ENCODE measurements around the gene NEURL1B.

Gene NEURL1B

DNA sequence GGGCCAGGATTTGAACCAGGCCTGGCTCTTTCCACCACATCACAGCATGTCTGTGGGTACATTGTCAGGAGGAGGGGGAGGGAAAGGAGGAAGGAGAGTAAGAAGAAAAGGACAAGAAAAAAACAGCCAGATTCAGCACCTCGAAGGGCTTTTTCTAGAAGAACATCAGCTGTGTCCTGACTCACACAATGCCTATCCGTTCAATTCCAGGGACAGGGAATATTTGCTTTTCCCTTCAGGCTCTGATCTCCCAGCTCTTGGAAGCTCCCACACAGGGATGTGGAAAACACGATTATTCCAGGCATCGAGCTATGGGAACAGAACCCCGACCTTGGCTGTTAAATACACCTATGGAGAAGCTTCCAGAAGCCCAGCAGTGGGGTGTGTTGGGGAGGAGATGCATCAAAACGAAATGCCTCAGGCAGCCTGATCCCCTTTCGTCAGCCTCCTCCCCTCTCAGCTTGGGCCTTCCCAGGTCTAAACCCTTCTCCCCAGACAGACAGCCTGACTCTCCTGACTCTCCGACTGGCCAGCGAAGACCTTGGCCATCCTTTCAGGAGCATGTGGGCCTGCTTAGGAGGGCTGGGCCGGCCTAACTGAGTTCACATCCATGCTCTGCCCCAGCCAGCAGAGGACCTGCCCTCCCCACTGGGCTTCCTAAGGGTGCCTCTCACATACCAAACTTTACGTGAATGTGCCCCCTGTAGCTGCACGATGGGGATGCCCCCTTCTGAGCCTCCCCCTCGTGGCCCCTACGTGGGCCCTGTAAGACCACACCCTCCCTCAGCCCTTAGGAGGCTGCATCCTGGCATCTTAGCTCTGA, 54.4 kb downstream of the NEURL1B start:
- no peaks in the 10 kb centered on the region for H3K36me3 ChIP-seq (ENCODE audit: insufficient read depth, low read length)
- H3K4me3 ChIP-seq (ENCODE audit: low read length): no peak overlapping the region
- H3K9me3 ChIP-seq (ENCODE audit: low read length): no peaks in the 10 kb centered on the region
- peaks cover 5% of the 10 kb centered on the region for H3K4me1 ChIP-seq (ENCODE audit: insufficient read depth, low read length)
- H3K27me3 ChIP-seq (ENCODE audit: insufficient read depth, low read length): peaks cover 4% of the 10 kb centered on the region
- no peak overlapping the region for H2AFZ ChIP-seq (ENCODE audit: low read depth, low read length)

DNA sequence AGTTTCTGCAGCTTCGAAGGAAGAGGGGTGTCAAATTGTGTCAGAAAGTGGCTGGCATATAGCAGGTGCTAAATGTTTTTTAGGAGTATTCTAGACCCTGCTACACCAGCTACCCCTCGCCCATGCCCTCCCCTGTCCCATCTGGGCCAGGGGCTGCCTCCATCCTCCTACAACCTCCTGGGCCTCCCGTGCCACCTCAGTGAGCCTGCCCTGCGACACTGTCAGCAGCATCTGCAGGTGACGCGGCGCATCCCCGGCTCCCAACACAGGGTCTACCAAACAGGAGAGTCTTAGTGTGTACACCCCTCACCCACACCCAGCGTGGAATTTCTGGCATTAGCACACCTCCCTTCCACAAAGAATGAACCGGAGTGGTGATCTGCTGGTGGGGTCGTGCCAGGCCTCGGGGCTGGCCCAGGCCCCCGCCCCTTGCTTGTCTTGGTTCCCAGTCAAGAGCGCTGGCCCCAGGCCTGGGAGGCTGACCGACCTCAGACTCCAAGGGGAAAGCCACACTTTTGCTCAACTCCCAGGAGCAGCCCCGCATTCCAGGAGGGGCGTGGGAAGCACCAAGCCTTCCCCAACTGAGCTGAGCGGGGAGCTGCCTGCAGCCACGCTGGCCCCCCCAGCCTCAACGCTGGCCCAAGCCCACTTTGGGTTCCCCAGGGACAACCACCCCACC, 55.2 kb downstream of the NEURL1B start:
- Histone ChIP-seq H3K36me3 (ENCODE audit: insufficient read depth, low read length) (no peaks in the 10 kb centered on the region), H3K4me1 (ENCODE audit: insufficient read depth, low read length) (peaks cover 10% of the 10 kb centered on the region), H3K27me3 (ENCODE audit: insufficient read depth, low read length) (peaks cover 11% of the 10 kb centered on the region), H3K9me3 (ENCODE audit: low read length) (no peaks in the 10 kb centered on the region), H3K4me3 (ENCODE audit: low read length) (no peak overlapping the region), H2AFZ (ENCODE audit: low read depth, low read length) (no peak overlapping the region)

GRCh38 chr5:172697123-172698121, 56.4 kb downstream of the NEURL1B start:
- Histone ChIP-seq H3K4me1 (ENCODE audit: insufficient read depth, low read length) (peaks cover 10% of the 10 kb centered on the region), H3K36me3 (ENCODE audit: insufficient read depth, low read length) (no peaks in the 10 kb centered on the region), H3K9me3 (ENCODE audit: low read length) (no peaks in the 10 kb centered on the region), H2AFZ (ENCODE audit: low read depth, low read length) (peak overlapping the region; percentile 54), H3K27me3 (ENCODE audit: insufficient read depth, low read length) (peaks cover 17% of the 10 kb centered on the region), H3K4me3 (ENCODE audit: low read length) (peak overlapping the region; percentile 31)

GRCh38 chr5:172699423-172699822, 58.4 kb downstream of the NEURL1B start:
- H3K9me3 ChIP-seq (ENCODE audit: low read length): no peaks in the 10 kb centered on the region
- peaks cover 10% of the 10 kb centered on the region for H3K4me1 ChIP-seq (ENCODE audit: insufficient read depth, low read length)
- H3K27me3 ChIP-seq (ENCODE audit: insufficient read depth, low read length): peaks cover 19% of the 10 kb centered on the region
- no peak overlapping the region for H2AFZ ChIP-seq (ENCODE audit: low read depth, low read length)
- no peak overlapping the region for H3K4me3 ChIP-seq (ENCODE audit: low read length)
- H3K36me3 ChIP-seq (ENCODE audit: insufficient read depth, low read length): no peaks in the 10 kb centered on the region

GRCh38 chr5:172699999-172700364, 58.9 kb downstream of the NEURL1B start:
- Histone ChIP-seq H3K4me3 (ENCODE audit: low read length) (peak overlapping the region; percentile 27), H2AFZ (ENCODE audit: low read depth, low read length) (no peak overlapping the region), H3K9me3 (ENCODE audit: low read length) (no peaks in the 10 kb centered on the region), H3K27me3 (ENCODE audit: insufficient read depth, low read length) (peaks cover 22% of the 10 kb centered on the region), H3K4me1 (ENCODE audit: insufficient read depth, low read length) (peaks cover 10% of the 10 kb centered on the region), H3K36me3 (ENCODE audit: insufficient read depth, low read length) (no peaks in the 10 kb centered on the region)

- H3K9me3 ChIP-seq (ENCODE audit: low read length): no peaks in the 10 kb centered on the region
- no peak overlapping the region for H2AFZ ChIP-seq (ENCODE audit: low read depth, low read length)
- no peaks in the 10 kb centered on the region for H3K36me3 ChIP-seq (ENCODE audit: insufficient read depth, low read length)
- H3K27me3 ChIP-seq (ENCODE audit: insufficient read depth, low read length): peaks cover 22% of the 10 kb centered on the region
- H3K4me3 ChIP-seq (ENCODE audit: low read length): peak overlapping the region; percentile 27
- H3K4me1 ChIP-seq (ENCODE audit: insufficient read depth, low read length): peaks cover 10% of the 10 kb centered on the region
Measured at GRCh38 chr5:172700365-172701290, 59.6 kb downstream of the NEURL1B start.

GRCh38 chr5:172701291-172701656, 60.2 kb downstream of the NEURL1B start:
- Histone ChIP-seq H3K27me3 (ENCODE audit: insufficient read depth, low read length) (peaks cover 22% of the 10 kb centered on the region), H3K36me3 (ENCODE audit: insufficient read depth, low read length) (no peaks in the 10 kb centered on the region), H3K4me3 (ENCODE audit: low read length) (no peak overlapping the region), H3K9me3 (ENCODE audit: low read length) (no peaks in the 10 kb centered on the region), H3K4me1 (ENCODE audit: insufficient read depth, low read length) (peaks cover 10% of the 10 kb centered on the region), H2AFZ (ENCODE audit: low read depth, low read length) (no peak overlapping the region)

GRCh38 chr5:172703952-172704351, 62.9 kb downstream of the NEURL1B start:
- no peak overlapping the region for H3K4me3 ChIP-seq (ENCODE audit: low read length)
- no peak overlapping the region for H2AFZ ChIP-seq (ENCODE audit: low read depth, low read length)
- H3K9me3 ChIP-seq (ENCODE audit: low read length): no peaks in the 10 kb centered on the region
- no peaks in the 10 kb centered on the region for H3K36me3 ChIP-seq (ENCODE audit: insufficient read depth, low read length)
- H3K27me3 ChIP-seq (ENCODE audit: insufficient read depth, low read length): peaks cover 22% of the 10 kb centered on the region
- peaks cover 13% of the 10 kb centered on the region for H3K4me1 ChIP-seq (ENCODE audit: insufficient read depth, low read length)

DNA sequence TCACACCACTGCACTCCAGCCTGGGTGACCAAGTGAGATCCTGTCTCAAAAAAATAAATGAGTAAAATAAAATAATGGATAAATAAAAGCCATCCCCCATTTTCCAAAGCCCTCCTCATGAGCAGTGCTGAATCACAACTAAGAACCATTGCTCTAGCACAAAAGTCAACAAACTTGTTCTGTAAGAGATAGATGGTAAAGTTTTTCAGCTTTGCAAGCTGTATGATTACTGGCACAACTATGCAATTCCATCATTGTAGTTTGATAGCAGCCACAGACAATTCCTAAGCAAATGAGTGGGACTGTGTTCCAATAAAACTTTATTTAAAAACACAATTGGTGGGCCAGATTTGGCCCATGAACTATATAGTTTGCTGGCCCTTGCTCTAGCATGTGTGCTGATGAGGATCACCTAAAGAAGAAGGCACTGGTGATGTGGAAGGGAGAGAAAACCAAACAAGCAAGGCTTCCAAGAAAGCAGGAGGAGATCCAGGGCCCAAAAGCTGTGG, 64.6 kb downstream of the NEURL1B start:
- peaks cover 8% of the 10 kb centered on the region for H3K4me1 ChIP-seq (ENCODE audit: insufficient read depth, low read length)

GRCh38 chr5:172706796-172707195, 65.7 kb downstream of the NEURL1B start:
- peaks cover 8% of the 10 kb centered on the region for H3K27me3 ChIP-seq (ENCODE audit: insufficient read depth, low read length)
- H3K9me3 ChIP-seq (ENCODE audit: low read length): no peaks in the 10 kb centered on the region
- no peaks in the 10 kb centered on the region for H3K36me3 ChIP-seq (ENCODE audit: insufficient read depth, low read length)
- no peak overlapping the region for H3K4me3 ChIP-seq (ENCODE audit: low read length)
- peaks cover 3% of the 10 kb centered on the region for H3K4me1 ChIP-seq (ENCODE audit: insufficient read depth, low read length)
- H2AFZ ChIP-seq (ENCODE audit: low read depth, low read length): no peak overlapping the region

More for the DNA sequence above, 64.6 kb downstream of the NEURL1B start:
- H3K9me3 ChIP-seq (ENCODE audit: low read length): no peaks in the 10 kb centered on the region
- no peaks in the 10 kb centered on the region for H3K36me3 ChIP-seq (ENCODE audit: insufficient read depth, low read length)
- H3K27me3 ChIP-seq (ENCODE audit: insufficient read depth, low read length): peaks cover 18% of the 10 kb centered on the region
- H3K4me3 ChIP-seq (ENCODE audit: low read length): no peak overlapping the region
- H2AFZ ChIP-seq (ENCODE audit: low read depth, low read length): no peak overlapping the region

DNA sequence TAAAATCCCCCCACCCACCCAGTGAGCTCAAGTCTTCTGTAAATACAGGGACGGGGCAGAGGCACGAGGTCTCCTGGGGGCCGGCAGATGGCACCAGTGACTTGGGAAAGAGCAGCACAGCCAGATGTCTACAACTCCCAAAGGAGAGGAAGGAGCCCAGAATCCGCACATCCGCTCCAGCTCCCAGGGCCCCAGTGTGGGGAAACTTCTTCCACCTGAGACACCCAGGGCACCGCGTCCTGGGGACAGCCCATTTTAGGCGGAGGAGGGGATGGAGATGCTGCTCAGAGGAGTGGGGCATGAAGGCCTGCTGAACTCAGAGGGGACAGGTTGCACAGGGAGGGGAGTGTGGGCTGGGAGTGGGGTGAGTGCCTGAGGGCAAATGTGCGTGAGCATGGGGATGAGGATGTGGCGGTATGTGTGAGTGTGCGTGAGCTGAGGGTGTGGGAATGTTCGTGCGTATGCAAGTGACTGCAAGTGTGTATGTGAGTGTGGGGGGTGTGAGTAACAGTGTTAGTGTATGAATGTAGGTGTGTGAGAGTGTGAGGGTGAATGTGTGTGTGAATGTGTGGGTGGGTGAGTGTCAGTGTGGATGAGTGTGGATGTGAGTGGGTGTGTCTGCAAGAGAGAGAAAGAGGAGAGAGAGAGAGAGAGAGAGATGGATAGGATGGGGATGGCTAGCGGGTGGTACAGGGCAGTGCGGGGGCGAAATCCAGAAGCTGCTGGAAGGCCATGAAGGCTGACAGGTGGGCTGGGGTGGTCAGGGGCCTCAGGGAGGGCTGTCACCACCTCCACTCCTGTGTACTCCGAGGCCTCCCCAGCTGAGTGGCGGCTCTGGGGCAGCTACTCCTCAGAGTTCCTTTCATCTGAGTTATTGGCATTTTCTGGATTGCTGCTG, 66.5 kb downstream of the NEURL1B start:
- Histone ChIP-seq H3K4me3 (ENCODE audit: low read length) (no peak overlapping the region), H3K27me3 (ENCODE audit: insufficient read depth, low read length) (peaks cover 5% of the 10 kb centered on the region), H3K4me1 (ENCODE audit: insufficient read depth, low read length) (peaks cover 3% of the 10 kb centered on the region), H3K36me3 (ENCODE audit: insufficient read depth, low read length) (no peaks in the 10 kb centered on the region), H2AFZ (ENCODE audit: low read depth, low read length) (no peak overlapping the region), H3K9me3 (ENCODE audit: low read length) (no peaks in the 10 kb centered on the region)
